Lower leg skin (tissue), 3 donors: ENCODE data around the gene ENAM.

ENCODE experiments used
- POLR2A ChIP-seq, 2 donors: fragments of 450-650 bp; IDR thresholded peaks; one replicate each; pipeline ENCODE4 v1.6.1; 2016 to 2017; ENCODE audit warnings: antibody characterized with exemption in 2 of 2, mild to moderate bottlenecking in 1 of 2, moderate library complexity in 1 of 2
- TF ChIP-seq, protein P1 (sequence below), 3 donors: fragments of 450-650 bp; IDR thresholded peaks; one replicate each; pipeline ENCODE4 v1.5.1; 2016; ENCODE audit warnings: antibody characterized with exemption in 3 of 3, mild to moderate bottlenecking in 3 of 3, moderate library complexity in 2 of 3

DNA sequence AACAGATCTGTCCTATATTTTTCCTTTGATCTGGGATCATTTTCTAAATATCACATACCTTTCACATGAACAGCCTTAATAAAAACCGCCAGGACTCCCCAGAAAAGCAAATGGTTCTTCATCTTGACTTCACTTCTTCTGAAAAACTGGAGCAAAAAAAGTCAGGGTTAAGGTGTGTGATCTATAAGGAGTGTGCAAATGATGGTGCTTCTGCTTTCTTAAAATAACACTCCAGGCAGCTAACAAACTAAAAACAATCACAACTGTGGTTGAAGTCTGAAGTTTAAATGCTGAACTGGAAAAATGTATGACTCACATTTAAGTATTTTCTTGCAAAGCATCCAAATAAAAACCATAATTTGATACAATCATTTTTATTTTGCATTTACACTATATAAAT is 37.8 kb downstream of the ENAM start, which contains the start of gene JCHAIN:
- TF ChIP-seq, protein P1, sequence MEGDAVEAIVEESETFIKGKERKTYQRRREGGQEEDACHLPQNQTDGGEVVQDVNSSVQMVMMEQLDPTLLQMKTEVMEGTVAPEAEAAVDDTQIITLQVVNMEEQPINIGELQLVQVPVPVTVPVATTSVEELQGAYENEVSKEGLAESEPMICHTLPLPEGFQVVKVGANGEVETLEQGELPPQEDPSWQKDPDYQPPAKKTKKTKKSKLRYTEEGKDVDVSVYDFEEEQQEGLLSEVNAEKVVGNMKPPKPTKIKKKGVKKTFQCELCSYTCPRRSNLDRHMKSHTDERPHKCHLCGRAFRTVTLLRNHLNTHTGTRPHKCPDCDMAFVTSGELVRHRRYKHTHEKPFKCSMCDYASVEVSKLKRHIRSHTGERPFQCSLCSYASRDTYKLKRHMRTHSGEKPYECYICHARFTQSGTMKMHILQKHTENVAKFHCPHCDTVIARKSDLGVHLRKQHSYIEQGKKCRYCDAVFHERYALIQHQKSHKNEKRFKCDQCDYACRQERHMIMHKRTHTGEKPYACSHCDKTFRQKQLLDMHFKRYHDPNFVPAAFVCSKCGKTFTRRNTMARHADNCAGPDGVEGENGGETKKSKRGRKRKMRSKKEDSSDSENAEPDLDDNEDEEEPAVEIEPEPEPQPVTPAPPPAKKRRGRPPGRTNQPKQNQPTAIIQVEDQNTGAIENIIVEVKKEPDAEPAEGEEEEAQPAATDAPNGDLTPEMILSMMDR (IDR thresholded peaks at IDR 0.05) = no peak
- TF ChIP-seq POLR2A (IDR thresholded peaks at IDR 0.05) = no peak
